ENCODE results near the gene SOWAHB.

The SOWAHB gene

GRCh38 chr4:76897536-76898384 is at the start of gene SOWAHB:
SOWAHB (minus strand) TSS chr4:76898144; CDS start chr4:76897849, 295 bp downstream.
- peaks cover 90% of the 10 kb centered on the region for H3K27me3 ChIP-seq
- no peak within 1 kb of the TSS for H3K27ac ChIP-seq
- no peaks in the 10 kb centered on the region for H3K9me3 ChIP-seq
- TF ChIP-seq CTCF (IDR thresholded peaks at IDR 0.05), result no peak
- H3K36me3 ChIP-seq, result no peaks in the 10 kb centered on the region
- peak within 1 kb of the TSS in 1 of 2 experiments; percentile 36 for H3K4me3 ChIP-seq (ENCODE audit: low read depth in 1 of 2, low read length in 1 of 2)
- peaks cover 5 to 14% of the 10 kb centered on the region in 2 experiments for H3K4me1 ChIP-seq (ENCODE audit: control insufficient read depth in 1 of 2, insufficient read depth in 1 of 2, low read depth in 1 of 2, low read length in 1 of 2)

- no peaks in the 10 kb centered on the region for H3K9me3 ChIP-seq
- H3K36me3 ChIP-seq, result no peaks in the 10 kb centered on the region
- peaks cover 30% of the 10 kb centered on the region in 2 experiments for H3K4me1 ChIP-seq (ENCODE audit: control insufficient read depth in 1 of 2, insufficient read depth in 1 of 2, low read depth in 1 of 2, low read length in 1 of 2)
- H3K27ac ChIP-seq, result no peak overlapping the region
- peaks cover 58% of the 10 kb centered on the region for H3K27me3 ChIP-seq
- H3K4me3 ChIP-seq (ENCODE audit: low read depth in 1 of 2, low read length in 1 of 2), result no peak overlapping the region
- TF ChIP-seq CTCF (IDR thresholded peaks at IDR 0.05), result no peak
These were observed 49.4 kb upstream of the SOWAHB start for GRCh38 chr4:76947369-76947768.

GRCh38 chr4:76943790-76944189 is 45.8 kb upstream of the SOWAHB start:
- Histone ChIP-seq H3K36me3 (no peaks in the 10 kb centered on the region), H3K9me3 (no peaks in the 10 kb centered on the region), H3K27ac (no peak overlapping the region), H3K4me3 (ENCODE audit: low read depth in 1 of 2, low read length in 1 of 2) (no peak overlapping the region), H3K4me1 (ENCODE audit: control insufficient read depth in 1 of 2, insufficient read depth in 1 of 2, low read depth in 1 of 2, low read length in 1 of 2) (peaks cover 5 to 6% of the 10 kb centered on the region in 2 experiments), H3K27me3 (peaks cover 27% of the 10 kb centered on the region)
- no peak for TF ChIP-seq CTCF (IDR thresholded peaks at IDR 0.05)

GRCh38 chr4:76943129-76943620 is 45.2 kb upstream of the SOWAHB start:
- no peaks in the 10 kb centered on the region for H3K36me3 ChIP-seq
- TF ChIP-seq CTCF (IDR thresholded peaks at IDR 0.05), result no peak
- no peak overlapping the region for H3K27ac ChIP-seq
- H3K4me3 ChIP-seq (ENCODE audit: low read depth in 1 of 2, low read length in 1 of 2), result no peak overlapping the region
- no peaks in the 10 kb centered on the region for H3K4me1 ChIP-seq (ENCODE audit: control insufficient read depth in 1 of 2, insufficient read depth in 1 of 2, low read depth in 1 of 2, low read length in 1 of 2)
- H3K27me3 ChIP-seq, result peaks cover 21% of the 10 kb centered on the region
- no peaks in the 10 kb centered on the region for H3K9me3 ChIP-seq

- H3K27ac ChIP-seq, result no peak overlapping the region
- no peak for TF ChIP-seq CTCF (IDR thresholded peaks at IDR 0.05)
- no peaks in the 10 kb centered on the region for H3K4me1 ChIP-seq (ENCODE audit: control insufficient read depth in 1 of 2, insufficient read depth in 1 of 2, low read depth in 1 of 2, low read length in 1 of 2)
- no peaks in the 10 kb centered on the region for H3K9me3 ChIP-seq
- no peak overlapping the region for H3K4me3 ChIP-seq (ENCODE audit: low read depth in 1 of 2, low read length in 1 of 2)
- H3K36me3 ChIP-seq, result no peaks in the 10 kb centered on the region
- peaks cover 9% of the 10 kb centered on the region for H3K27me3 ChIP-seq
These were observed 41.2 kb upstream of the SOWAHB start for GRCh38 chr4:76939184-76939583.
